OCI-LY7 (cell line): Measurements from ENCODE around the gene TRMU.

Experiments
- CTCF ChIP-seq: fragments of 200-600 bp; sonication (generic); conservative IDR thresholded peaks from 2 replicates; pipeline ENCODE4 v1.5.1; 2014; ENCODE audit warnings: mild to moderate bottlenecking, antibody characterized with exemption, low read length, moderate library complexity, mixed read lengths
- EZH2phosphoT487 ChIP-seq: fragments of 200-600 bp; sonication (generic); IDR thresholded peaks from 2 replicates; pipeline ENCODE4 v1.6.1; 2018; ENCODE audit warnings: low read depth, borderline replicate concordance, mild to moderate bottlenecking, mixed run types, antibody characterized with exemption, low read length, moderate library complexity, mixed read lengths

- no peak for TF ChIP-seq CTCF
- no peak for TF ChIP-seq EZH2phosphoT487
These were observed 65.9 kb downstream of the TRMU start for GRCh38 chr22:46401370-46401769.
